ENCODE data around the gene GNG12.

DNA sequence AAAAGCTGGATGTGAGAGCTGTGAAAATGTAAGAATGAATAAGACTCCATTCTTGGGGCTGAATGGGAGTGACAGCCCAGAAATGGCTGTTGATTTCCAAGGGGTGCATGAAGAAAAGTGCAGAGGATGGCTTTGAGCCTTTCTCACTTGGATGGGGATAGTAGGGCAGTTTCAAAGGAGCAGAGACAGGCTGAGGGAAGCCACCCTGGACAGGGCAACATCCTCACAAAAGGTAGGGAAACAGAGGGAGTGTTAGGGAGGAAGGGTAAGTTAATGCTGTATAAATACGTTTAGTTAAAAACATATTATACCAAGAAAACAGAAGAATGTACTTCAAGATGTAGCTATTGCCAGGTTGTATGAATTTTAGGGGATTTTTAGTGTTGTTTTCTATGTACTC, 110.1 kb downstream of the GNG12 start:
- TF ChIP-seq, protein P1, sequence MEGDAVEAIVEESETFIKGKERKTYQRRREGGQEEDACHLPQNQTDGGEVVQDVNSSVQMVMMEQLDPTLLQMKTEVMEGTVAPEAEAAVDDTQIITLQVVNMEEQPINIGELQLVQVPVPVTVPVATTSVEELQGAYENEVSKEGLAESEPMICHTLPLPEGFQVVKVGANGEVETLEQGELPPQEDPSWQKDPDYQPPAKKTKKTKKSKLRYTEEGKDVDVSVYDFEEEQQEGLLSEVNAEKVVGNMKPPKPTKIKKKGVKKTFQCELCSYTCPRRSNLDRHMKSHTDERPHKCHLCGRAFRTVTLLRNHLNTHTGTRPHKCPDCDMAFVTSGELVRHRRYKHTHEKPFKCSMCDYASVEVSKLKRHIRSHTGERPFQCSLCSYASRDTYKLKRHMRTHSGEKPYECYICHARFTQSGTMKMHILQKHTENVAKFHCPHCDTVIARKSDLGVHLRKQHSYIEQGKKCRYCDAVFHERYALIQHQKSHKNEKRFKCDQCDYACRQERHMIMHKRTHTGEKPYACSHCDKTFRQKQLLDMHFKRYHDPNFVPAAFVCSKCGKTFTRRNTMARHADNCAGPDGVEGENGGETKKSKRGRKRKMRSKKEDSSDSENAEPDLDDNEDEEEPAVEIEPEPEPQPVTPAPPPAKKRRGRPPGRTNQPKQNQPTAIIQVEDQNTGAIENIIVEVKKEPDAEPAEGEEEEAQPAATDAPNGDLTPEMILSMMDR (IDR thresholded peaks at IDR 0.05) = no peak
- TF ChIP-seq POLR2A (IDR thresholded peaks at IDR 0.05) = no peak
